Measurements from ENCODE around the gene SLC1A3. TPM values are rescaled to one million over a fixed set of nuclear protein-coding genes. Genes with fewer than 3 reads are reported as not detected.

The SLC1A3 gene
- total RNA-seq, 4 donors from 2014 or later: 71.1 to 215 (median 161) TPM

GRCh38 chr5:36599986-36600779 is 6.2 kb upstream of the SLC1A3 start:
- ATAC-seq (ENCODE audit: low FRiP score) (no peak), DNase-seq (ENCODE audit: low spot score) (no peak)
- TF ChIP-seq CTCF (IDR thresholded peaks at IDR 0.05): no peak

- TF ChIP-seq CTCF (IDR thresholded peaks at IDR 0.05): no peak
- DNase-seq (ENCODE audit: low spot score): no peak
Measured at GRCh38 chr5:36600917-36601527, 5.4 kb upstream of the SLC1A3 start.

GRCh38 chr5:36602704-36603321 is 3.6 kb upstream of the SLC1A3 start:
- DNase-seq (ENCODE audit: low spot score): no peak
- no peak for ATAC-seq (ENCODE audit: low FRiP score)
- no peak for TF ChIP-seq CTCF (IDR thresholded peaks at IDR 0.05)

More at GRCh38 chr5:36600917-36601527, 5.4 kb upstream of the SLC1A3 start:
- ATAC-seq (ENCODE audit: low FRiP score): no peak

GRCh38 chr5:36605241-36605640 is 1.2 kb upstream of the SLC1A3 start:
- ATAC-seq (ENCODE audit: low FRiP score) (no peak), DNase-seq (ENCODE audit: low spot score) (no peak)
- TF ChIP-seq CTCF (IDR thresholded peaks at IDR 0.05): no peak

GRCh38 chr5:36606036-36606427 is 374 bp upstream of the SLC1A3 start:
- TF ChIP-seq CTCF (IDR thresholded peaks at IDR 0.05): no peak
- DNase-seq (ENCODE audit: low spot score) (no peak), ATAC-seq (ENCODE audit: low FRiP score) (peak; percentile 8)

- TF ChIP-seq CTCF (IDR thresholded peaks at IDR 0.05): no peak
- no peak for ATAC-seq (ENCODE audit: low FRiP score)
- DNase-seq (ENCODE audit: low spot score): no peak
Measured at GRCh38 chr5:36607114-36607571, 737 bp downstream of the SLC1A3 start.
